IMR-90 (cell line): ENCODE measurements around the gene GATA3.

Source experiments
- CTCF ChIP-seq: conservative IDR thresholded peaks from 2 replicates; pipeline ENCODE4 v1.5.1; 2012; ENCODE audit warnings: mild to moderate bottlenecking, low read depth, low read length, improper control_type of control experiment
- POLR2A ChIP-seq: IDR thresholded peaks from 2 replicates; pipeline ENCODE4 v1.6.1; 2012; ENCODE audit warnings: mild to moderate bottlenecking, low read depth, low read length

GRCh38 chr10:8060010-8060703, 5.7 kb downstream of the GATA3 start:
- TF ChIP-seq CTCF, result no peak
- no peak for TF ChIP-seq POLR2A
